GM19463 (cell line): ENCODE measurements around the gene FRRS1.

ENCODE experiments used
- ATAC-seq: cut with Tn5 transposase; IDR thresholded peaks from one replicate; pipeline ENCODE4 v1.9.1; 2021; ENCODE audit warnings: mild to moderate bottlenecking, moderate library complexity; ENCODE audit not compliant: unreplicated experiment

FRRS1 gene

GRCh38 chr1:99735852-99736251 is 30.6 kb downstream of the FRRS1 start:
- no peak for ATAC-seq

GRCh38 chr1:99731384-99731783 is 35.1 kb downstream of the FRRS1 start:
- no peak for ATAC-seq

GRCh38 chr1:99728494-99729235 is 37.8 kb downstream of the FRRS1 start:
- ATAC-seq = peak; percentile 49

- ATAC-seq = no peak
These were observed 38.8 kb downstream of the FRRS1 start for GRCh38 chr1:99727575-99728185.

DNA sequence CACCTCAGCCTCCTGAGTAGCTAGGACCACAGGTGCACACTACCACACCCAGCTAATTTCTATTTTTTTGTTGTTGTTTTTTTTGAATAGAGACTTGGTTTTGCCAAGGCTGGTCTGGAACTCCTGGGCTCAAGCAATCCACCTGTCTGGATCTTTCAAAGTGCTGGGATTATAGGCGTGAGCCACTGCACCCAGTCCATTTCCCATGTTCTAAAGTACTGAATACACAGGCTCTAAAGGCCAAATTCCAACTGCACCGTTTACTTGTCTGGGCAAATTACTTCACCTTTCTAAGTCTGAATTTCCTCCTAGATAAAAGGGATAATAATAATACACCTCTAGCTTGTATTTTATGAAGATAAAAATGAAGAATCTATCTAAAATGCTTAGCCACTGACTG is 39.6 kb downstream of the FRRS1 start:
- ATAC-seq = no peak

GRCh38 chr1:99726407-99726806 is 40.0 kb downstream of the FRRS1 start:
- no peak for ATAC-seq

DNA sequence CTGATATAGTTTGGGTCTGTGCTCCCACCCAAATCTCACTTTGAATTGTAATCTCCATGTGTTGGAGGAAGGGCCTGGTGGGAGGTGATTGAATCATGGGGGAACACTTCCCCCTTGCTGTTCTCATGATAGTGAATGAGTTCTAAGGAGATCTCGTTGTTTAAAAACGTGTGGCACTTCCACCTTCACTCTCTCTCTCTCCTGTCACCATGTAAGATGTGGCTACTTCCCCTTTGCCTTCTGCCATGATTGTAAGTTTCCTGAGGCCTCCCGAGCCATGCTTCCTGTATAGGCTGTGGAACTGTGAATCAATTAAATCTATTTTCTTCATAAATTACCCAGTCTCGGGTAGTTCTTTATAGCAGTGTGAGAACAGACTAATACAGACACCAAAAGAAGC is 40.4 kb downstream of the FRRS1 start:
- no peak for ATAC-seq

DNA sequence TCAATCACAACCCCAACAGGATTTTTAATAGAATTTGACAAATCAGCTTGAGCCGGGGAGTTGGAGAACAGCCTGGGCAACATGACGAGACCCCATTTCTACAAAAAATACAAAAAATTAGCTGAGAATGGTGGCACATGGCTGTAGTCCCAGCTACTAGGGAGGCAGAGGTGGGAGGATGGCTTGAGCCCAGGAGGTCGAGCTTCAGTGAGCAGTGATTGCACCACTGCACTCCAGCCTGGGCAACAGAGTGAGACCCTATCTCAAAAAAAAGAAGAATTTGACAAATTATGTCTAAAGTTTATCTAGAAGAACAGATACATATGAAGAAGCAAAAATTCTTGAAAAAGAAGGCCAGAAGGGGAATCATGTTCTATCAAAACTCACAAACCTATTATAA is 43.2 kb downstream of the FRRS1 start:
- no peak for ATAC-seq

GRCh38 chr1:99717005-99717404 is 49.4 kb downstream of the FRRS1 start:
- no peak for ATAC-seq

- ATAC-seq = no peak
These were observed 53.4 kb downstream of the FRRS1 start for GRCh38 chr1:99713006-99713405.

DNA sequence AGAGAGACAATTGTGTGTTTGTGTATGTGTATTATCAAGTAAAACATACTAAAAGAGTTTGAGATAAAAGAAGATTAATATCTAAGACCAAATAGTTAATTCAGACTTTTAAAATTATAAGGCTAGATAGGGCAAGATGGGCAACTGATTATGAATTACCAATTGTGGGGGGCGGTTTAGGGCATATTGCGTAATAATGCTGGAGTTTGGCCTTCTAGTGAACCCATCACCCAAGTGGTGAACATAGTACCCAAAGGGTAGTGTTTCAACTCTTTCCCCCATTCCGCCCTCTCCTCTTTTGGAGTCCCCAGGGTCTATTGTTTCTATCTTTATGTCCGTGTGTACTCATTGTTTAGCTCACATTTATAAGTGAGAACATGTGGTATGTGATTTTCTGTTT is 55.4 kb downstream of the FRRS1 start:
- ATAC-seq = no peak

- peak; percentile 84 for ATAC-seq
These were observed 58.8 kb downstream of the FRRS1 start for GRCh38 chr1:99707535-99708142.

- no peak for ATAC-seq
These were observed 61.0 kb downstream of the FRRS1 start for GRCh38 chr1:99705385-99705784.

DNA sequence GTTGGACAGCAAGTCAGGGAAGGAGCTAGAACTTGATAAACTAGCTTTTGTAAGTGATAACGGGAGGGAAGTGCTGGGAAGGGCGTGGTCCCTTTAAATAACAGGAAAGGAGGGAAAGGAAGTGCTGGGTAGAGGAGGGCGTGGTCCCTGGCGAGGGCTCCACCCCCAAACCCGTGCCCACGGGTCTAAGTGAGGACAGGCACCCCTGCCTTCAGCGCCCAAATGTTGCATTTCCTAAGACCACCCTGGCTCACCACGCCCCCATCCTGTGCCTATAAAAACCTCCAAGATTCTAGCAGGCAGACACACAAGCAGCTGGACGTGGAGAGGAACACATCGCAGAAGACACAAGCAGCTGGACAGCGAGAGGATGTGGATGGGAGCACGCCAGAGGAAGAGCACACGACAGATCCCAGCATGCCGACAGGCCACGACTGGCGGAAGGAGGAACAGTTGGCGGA is 62.0 kb downstream of the FRRS1 start:
- no peak for ATAC-seq

GRCh38 chr1:99702221-99702620 is 64.2 kb downstream of the FRRS1 start:
- ATAC-seq = no peak

DNA sequence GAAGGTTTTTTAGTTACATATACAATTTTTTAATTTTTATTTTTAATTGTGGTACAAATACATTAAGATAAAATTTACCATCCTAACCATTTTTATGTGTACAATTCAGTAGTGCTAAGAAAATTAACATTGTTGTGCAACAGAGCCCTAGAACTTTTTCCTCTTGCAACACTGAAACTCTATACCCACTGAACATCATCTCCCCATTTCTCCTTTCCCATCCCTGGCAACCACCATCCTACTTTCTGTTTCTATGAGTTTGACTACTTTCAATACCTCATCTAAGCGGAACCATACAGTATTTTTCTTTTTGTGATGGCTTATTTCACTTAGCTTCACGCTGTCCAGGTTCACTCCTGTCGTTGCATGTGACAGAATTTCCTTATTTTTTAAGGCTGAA is 66.4 kb downstream of the FRRS1 start:
- ATAC-seq = no peak

GRCh38 chr1:99697580-99697979 is 68.9 kb downstream of the FRRS1 start:
- no peak for ATAC-seq

DNA sequence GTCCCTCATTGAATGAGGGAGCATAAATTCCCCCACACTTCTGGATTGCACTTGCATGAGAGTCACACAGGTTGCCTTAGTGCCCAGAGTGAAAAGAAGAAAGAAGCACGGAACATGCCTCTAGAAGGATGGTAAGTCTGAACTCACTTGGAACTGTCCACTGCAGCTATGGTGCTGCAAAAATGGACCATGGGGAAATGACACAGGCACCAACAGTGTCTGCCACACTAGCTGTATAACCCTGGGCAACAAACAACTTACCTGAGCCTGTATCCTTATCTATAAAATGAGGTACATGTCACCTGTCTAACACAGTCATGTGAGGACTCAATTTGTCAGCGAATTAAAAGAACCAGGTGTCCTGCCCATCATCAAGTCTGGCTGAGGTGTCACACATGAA is 69.8 kb downstream of the FRRS1 start:
- no peak for ATAC-seq

DNA sequence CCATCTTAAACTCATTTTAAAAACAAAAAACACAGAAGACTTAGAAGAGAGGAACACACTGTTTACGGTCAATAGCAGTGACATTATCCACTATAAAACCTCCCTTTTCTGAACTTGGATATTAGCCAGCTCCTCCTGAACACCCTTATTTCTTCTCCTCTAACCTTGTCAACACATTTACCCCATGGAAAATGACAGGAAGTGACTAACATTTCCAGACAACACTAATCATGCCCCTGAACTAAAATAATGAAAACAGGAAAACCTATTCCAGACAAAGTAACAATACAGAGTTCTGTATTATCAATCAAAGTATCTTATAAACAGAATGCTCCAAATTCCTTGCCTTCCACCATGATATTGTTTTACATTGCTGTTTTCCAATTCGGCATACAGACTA is 75.3 kb downstream of the FRRS1 start:
- no peak for ATAC-seq

DNA sequence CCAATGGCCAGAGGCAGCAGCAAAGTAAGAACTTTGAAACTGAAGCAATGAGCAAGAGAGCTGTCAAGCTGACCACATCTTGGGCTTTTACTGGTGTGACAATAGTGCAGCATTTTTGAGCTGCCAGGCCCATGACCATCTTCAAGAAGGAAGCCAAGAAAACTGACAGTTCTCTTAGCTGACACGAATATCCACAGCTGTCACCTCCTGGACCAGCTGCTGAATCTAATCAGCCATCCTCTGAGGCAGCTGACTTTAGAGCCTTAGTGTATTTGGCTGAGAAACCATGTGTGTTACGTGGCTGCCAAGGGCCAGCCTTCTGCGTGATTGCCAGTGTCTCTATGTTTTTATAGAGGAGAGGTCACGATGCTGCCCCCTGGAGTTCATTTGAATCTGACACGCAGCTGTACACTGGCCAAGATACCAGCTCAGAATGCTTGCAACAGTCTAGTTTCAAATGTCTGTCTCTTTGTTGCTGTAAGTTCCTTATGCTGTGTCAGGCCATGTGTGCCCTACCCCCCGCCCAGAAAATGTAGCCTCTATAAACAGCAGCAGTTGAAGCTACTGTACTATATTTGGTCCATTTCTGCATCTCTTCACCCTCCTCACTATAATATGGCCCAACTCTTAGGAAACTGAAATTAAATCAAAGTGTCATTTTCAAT is 80.8 kb downstream of the FRRS1 start:
- peak; percentile 92 for ATAC-seq

GRCh38 chr1:99682291-99682751 is 84.1 kb downstream of the FRRS1 start:
- ATAC-seq = no peak

GRCh38 chr1:99681583-99681982 is 84.9 kb downstream of the FRRS1 start:
- no peak for ATAC-seq
